8988T (cell line): Measurements from ENCODE around the gene VRK1.

Source experiments
- DNase-seq: peaks from one replicate; pipeline ENCODE4 v3.0.0; 2011

The VRK1 gene

DNA sequence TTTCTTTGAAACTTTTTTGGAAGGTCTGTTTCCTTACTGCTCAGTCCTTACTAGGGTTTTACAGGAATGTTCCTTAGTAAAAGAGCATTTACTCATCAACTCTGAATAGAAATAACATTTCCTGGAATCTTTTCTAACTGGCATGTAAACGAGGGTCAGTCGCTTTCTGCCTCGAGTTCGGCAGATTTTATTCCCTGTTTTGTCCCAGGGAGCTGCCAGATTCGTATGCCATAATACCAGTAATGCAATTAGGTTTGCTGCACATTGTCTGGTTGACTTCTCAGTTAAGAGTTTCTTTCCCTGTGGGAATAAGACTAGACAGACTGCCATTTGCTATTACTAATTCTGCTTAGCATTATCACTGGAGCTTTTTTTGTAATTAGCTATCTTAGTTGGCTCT lies 91.9 kb downstream of the VRK1 start:
- DNase-seq = no peak

DNA sequence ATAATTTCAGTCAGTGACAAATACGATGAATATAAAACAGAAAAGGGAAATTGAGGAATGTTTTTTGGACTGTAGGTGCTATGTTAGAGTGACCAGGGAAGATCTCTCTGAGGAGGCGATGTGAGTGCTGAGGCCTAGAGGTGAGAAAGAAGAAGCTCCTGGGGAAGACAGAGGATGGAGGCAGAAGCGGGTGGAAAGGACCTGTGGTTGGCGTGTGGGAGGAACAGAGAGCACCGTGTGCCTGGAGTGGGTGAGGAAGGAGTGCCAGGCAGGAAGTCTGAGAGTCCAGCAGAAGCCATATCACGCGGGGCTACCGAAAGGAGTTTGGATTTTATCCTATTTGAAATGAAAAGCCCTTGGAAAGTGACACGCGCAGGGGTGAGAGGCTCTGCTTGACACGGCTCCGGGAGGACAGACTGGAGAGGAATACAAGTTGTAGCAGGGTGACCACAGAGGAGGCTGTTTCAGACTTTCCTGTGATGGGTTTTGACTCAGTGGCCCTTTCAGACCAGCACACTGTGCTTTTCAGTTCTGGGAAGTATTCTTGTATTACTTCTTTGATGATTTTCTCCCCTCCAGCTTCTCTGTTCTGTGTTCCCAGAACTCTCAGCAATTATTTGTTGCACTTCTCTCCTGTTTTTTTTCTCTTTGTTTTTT lies 96.9 kb downstream of the VRK1 start:
- no peak for DNase-seq

DNA sequence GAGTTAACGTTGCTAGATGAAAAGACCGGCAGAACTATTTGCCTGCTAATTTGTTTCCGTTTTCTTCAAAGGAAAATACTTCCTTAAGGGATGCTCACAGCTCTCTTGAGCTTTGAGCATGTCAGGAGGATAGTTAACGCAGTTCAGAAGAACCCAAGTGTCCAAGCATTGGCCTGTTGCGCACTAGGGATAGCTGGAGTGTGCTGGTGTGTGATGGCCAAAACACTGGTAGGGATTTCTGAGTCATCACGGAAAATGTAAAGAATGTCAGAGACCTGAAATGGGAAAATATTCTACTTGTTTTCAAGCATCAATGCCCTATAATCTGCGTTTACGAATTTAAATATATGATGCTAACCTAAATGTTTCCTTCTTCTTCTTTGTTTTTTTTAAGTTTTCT lies 97.8 kb downstream of the VRK1 start:
- DNase-seq = no peak

DNA sequence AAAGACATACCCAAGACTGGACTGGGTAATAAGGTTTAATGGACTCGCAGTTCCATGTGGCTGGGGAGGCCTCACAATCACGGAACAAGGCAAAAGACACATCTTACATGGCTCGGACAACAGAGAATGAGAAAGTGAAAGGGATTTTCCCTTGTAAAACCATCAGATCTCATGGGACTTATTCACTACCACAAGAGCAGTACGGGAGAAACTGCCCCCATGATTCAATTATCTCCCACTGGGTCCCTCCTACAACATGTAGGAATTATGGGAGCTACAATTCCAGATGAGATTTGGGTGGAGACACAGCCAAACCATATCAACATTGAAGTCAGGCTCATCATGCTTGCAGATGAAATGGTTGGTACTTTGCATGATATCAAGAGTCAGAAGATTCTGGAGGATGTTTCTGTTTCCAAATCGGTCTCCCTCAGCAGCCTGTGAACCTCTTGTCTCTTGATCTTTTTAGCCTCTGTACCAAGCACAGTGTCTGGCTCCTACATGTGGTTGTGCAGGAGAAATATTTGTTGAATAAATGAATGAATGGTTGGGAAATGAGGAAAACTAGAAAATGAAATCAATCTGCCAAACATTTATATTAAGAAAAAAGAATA lies 98.6 kb downstream of the VRK1 start:
- no peak for DNase-seq

DNA sequence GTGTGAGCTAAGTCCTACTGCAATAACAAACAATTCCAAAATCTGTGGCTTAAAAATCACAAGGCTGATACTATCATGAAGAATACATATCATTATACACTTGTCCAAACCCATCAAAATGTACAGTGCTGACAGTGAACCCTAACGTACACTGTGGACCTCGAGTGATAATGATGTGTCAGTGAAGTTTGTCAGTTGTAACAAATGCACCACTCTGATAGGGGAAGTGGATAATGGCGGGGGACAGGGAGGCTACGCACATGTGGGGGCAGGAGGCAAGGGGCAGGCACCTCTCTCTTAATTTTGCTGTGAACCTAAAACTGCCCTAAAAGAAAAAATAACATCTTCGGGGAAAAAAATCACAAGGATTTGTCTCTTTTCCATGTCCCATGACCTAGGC lies 100.0 kb downstream of the VRK1 start:
- DNase-seq = no peak

DNA sequence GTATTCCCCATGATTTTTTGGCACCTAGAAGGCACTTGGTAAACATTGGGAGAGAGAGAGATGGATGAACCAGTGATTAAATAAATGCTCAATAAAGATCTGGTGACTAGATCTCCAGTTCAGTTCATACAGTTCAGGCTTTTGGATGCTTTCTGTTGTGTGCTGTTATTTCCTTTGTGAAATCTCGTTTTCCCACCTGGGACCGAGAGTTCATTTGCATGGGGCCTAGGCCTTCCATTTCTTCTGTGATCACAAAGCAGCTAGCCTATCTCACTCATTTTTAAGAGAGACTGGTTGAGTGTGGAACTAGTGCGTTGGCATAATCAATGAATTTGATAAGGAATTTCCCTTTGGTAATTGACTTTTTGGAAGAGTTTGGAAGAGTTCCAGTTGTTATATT lies 104.0 kb downstream of the VRK1 start:
- DNase-seq = no peak

DNA sequence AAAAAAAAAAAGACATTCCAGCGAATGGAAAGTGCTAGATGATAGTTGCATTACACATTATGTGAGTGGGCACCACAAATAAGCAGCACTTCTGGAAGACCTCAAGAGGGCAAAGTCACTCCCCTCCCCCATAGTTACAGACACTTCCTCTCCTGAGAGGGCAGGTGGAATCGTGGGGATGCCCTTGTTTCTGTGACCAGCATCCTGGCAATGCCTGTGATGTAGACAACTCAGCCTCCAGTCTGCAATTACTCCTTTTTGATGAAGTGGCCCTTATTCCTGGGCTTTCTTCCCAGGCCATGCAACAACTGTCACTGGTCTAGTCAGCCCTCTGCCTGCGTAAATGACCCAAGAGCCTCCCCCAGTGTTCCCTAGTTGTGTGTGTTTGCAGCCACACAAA lies 104.8 kb downstream of the VRK1 start:
- DNase-seq = no peak

DNA sequence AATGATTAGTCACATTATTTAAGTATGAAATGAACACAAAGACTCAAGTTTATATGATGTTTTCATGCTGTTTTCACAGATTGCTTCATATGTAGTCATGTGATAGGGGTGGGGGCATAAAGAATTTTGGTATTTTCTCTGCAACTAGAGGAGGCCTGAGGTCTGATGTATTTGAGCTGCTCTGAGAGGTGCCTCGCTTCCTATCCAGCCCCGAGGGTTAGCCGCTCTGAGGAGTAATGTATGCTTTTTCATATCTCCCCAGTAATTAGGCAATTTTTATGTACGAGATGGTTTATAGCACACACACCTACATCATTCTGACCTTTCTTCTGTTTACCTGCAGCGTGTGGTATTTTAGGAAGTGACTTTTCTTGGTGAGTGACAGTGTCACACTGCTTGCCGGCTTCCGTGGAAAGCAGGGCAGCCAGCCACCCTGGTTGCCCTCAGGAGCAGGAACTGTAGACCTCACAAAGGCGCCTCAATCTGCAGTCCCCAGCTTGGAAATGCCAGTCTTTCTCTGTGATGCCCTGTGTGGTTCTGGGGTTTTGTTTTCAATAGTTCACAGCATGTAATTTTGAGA lies 106.4 kb downstream of the VRK1 start:
- DNase-seq = no peak

DNA sequence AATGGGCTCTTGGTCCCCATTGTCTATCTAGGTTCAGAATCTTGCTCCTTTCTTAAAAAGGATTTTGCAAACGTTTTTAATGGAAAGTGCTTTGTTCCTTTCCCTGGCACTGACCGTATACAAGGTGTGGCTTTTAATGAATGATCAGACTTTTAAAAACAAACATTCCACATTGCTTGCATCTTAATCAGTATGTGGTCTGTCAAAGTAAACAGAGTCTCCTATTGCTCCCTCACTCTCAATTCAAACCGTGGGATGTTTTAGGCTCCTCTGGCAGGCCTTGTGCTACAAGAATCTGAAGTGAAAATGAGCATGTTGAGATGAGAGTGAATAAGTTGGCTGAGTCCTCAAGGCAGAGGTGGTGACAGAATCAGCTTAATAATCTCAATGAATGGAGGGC lies 107.0 kb downstream of the VRK1 start:
- DNase-seq = no peak

DNA sequence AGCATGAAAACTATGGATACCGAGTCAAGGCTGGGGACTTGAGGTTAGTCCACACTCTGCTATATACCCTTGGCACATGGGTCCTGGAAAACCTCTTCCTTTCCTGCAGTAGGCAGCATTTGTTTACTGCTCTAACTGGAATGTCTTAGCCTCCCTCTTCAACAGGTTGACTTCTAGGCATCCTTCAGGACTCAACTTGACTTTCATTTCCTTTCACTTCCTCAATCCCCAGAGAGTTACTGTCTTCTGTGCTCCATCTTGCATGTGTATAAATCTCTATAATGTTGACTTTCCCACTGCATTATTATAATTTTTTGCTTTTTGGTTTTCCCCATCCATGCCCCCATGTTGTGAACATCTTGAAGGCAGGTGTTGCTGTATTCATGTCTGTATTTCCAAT lies 107.9 kb downstream of the VRK1 start:
- DNase-seq = no peak

DNA sequence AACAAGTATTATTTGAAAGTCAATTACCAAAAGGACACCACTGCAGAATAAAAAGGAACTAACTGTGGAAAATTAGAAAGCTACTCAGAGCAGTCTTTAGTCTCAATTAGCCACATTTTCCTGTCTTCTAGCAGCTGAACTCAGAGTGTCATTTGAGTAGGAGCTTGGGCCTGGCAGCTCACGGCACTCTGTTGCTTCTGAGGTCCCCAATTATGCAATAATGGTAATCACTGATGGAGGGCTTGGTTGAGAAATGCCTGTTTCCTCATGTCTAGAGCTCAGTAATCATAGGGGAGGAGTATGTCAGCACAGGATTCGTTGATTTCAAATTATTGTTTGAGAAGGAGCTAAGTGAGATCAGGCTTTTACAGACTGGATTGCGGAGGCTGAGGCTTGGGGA lies 108.6 kb downstream of the VRK1 start:
- no peak for DNase-seq

DNA sequence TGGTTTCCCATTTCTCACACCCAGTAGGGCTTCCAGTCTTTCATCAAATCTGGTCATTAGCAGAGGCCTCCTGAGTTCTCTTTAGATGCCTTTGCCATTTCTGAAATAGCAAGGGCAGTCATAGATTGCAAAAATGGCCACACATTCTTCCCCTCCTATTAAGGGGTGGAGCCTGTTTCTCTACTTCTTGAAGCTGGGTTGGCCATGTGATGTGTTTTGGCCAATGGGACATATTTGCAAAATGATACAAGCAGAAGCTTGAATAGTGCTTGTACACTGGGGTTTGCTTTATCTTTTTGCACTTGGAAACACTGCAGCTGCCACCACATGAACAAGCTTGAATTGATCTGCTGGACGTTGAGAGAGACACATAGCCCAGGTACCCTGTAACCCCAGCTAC lies 109.3 kb downstream of the VRK1 start:
- no peak for DNase-seq

DNA sequence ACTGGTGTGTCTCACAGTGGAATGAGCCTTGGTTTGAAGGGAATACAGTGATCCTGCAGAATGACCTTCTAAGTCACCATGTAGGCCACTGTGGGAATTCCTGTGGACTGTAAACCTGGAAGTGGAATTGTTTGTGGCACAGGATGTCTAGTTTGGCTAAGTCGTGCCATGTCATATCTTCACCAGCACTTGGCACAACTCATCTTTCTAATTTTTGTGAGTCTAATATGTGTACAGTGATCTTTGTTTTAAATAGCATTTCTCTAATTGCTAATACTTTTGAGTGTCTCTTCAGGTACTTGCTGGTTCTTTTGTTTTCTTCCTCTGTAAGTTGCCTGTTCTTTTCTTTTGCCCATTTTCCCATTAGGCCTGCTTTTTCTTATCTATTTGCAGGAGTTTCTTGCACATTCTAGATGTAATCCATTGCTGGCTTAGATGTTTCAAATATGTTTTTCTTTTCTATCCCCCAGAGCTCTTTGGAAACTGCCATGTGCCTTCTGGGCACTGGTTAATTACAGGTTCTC lies 112.7 kb downstream of the VRK1 start:
- no peak for DNase-seq

DNA sequence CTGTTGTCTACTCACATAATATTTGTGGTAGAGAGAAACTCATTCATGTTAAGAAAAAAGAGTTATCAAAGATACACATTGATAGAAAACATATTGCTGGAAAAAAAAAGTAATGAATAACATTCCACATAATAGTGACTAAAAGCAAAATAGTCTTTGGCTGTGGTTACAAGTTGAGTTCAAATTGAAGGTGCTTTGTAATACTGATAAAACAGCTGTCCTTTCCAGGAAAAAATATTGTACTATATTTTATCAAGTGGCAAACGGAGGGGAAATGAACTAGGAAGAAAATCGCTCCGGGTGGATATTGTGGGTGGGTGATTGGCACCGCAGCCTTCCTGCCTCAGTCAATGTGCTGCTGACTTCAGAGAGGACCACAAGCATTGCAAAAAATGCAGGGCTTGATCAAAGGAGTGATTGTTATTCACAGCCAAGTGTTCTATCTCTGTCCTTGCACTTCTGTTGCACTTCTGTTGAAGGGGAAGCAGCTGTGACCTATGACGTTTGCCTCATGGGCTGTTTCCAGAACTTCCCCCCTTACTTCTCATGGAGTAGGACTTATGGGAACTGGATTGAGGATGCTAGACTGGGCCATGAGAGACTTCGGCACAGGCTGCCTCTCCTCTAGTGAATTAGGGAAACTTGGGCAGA lies 114.4 kb downstream of the VRK1 start:
- DNase-seq = no peak

DNA sequence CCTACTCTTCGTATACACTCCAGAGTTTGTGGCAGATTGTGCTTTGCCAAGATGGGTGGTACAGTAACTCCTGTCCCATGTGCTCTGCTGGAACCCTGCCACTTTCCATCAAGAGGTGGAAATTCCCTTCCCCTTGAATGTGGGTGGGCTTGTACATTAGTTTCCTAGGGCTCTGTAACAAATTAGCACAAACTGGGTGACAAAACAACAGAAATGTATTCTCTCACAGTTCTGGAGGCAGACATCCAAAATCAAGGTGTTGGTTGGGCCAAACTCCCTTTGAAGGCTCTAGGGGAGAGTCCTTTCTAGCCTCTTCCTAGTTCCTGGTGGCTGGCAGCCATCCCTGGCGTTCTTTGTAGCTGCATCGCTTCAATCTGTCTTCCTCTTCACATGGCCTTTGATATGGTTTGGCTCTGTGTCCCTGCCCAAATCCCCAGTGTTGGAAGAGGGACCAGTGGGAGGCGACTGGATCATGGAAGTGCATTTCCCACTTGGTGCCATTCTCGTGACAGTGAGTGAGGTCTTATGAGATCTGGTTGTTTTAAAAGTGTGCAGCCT lies 117.5 kb downstream of the VRK1 start:
- no peak for DNase-seq

DNA sequence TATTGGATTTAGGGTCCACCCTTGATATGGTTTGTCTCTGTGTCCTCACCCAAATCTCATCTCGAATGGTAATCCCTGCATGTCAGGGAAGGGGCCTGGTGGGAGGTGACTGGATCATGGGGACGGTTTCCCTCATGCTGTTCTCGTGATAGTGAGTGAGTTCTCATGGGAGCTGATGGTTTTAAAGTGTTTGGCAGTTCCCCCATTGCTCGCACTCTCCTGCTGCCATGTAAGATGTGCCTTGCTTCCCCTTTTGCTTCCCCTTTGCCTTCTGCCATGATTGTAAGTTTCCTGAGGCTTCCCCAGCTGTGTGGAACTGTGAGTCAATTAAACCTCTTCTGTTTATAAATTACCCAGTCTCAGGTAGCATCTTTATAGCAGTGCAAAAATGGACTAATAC lies 118.3 kb downstream of the VRK1 start:
- no peak for DNase-seq

DNA sequence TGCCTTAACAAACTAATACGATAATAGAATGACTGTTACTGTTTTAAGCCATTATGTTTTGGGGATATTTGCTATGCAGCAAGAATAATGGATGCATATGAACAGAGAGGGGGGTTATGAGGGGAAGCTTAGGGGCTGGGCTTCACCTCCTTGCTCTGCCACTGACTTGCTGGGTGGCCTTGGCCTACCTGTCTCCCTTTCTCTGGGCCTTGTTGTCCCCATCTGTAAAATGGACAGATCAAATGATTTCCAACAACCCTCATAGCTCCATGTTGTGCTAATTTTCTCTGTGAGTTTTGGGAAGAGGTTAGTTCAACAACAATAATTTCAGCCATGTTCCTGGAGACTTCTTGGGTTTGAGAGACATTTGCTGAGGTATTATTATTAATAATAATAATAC lies 119.6 kb downstream of the VRK1 start:
- no peak for DNase-seq

DNA sequence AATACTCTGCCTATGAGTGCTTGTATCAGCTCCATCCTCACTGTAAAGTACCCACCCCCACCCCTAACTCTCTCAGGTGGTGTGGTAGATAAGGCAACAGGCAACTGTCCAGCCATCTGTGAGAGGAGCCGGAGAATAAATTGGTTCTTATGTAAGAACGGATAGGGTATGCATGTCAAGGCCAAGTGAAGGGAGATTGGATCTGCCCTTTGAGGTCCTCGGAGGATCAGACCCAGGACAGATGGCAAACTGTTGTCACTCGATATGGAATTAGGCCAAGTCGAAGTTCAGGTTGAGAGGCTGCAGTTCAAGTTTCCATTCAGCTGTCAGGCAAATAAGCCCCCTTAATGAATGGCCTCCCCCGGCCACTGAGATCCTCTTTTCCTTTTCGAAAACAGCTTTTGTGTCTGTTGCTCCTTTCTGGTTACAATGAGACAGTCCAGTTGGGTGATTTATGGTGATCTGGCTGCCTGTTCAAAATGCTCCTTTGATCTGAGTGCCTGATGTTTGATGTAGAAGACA lies 120.3 kb downstream of the VRK1 start:
- DNase-seq = no peak

DNA sequence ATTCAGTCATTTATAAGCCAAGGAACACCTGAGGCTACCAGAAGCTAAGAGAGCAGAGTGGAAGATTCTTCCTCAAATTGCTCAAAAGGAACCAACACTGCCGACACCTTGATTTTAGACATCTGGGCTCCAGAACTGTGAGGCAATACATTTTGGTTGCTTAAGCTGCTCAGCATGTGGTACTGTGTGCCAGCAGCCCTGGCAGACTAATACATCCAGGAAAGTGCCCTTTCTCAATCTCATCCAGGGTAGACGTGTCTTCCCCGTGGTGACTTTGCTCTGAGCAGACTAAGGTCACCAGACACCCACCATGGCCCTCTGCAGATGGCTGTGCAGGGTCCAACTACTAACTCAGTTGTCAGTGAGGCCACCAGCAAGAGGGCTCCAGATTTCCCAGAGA lies 122.8 kb downstream of the VRK1 start:
- DNase-seq = no peak

DNA sequence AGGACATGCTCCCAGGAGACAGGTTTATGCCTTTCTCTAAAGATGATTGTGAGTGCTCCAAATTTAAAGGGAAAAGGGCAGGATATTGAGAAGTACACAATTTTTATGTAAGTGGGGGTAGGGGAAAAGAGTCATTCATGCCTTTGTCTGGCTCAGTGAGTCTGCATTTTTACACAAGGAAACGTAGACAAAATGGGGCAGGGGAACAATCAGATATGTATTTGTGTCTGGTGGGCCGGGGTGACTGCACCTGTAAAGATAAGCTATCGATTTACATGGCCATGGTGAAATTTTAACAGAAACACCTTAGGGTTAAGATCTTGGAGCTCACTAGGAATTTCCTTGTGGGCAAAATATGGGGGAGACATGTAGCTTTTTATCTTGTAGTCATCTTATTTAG lies 123.6 kb downstream of the VRK1 start:
- no peak for DNase-seq

DNA sequence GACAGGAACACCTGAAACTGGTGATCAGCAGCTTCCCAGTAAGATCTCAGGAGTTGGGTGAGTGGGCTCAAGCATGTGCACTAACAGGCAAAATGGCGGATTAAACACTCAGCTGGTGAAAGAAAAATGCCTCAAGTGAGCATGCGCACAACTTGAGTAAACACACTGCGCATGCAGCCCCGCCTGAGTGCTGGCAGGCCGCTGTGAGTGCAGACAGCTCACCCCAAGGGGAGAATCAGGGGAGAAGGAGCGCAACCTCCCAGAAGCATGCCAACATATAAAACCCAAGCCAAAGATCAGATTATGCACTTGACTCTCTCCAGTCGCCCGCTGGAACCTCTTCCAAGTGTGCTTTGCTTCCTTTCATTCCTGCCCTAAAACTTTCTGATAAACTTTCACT lies 125.8 kb downstream of the VRK1 start:
- no peak for DNase-seq

DNA sequence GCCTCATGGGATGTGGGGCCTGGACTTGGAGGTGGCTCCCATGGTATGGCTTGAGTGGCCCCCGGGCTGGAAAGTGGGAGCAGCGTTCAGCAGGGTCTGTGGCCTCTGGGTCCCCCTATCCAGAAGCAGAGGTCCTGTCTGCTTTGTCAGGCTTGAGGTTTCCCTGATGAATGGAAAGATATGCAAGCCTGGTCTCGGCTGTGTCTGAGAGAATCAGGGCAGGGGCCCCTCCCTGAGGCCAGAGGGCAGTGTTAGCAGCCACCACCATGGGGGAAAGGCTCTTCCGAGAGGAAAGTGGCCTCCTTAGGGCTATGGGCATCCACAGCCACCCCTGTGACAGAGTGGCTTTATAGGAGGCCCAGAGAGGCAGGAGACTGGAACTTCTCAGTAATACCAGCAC lies 128.2 kb downstream of the VRK1 start:
- no peak for DNase-seq

DNA sequence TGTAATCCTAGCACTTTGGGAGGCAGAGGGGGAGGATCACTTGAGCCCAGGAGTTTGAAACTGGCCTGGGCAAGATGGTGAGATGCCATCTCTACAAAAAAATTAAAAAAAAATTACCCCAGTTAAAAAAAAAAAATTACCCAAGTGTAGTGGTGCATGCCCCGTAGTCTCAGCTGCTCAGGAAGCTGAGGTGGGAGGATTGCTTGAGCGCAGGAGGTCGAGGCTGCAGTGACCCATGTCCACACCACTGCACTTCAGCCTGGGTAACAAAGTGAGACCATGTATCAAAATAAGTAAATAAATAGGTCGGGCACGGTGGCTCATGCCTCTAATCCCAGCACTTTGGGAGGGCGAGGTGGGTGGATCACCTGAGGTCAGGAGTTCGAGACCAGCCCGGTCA lies 128.8 kb downstream of the VRK1 start:
- DNase-seq = no peak
